GM12875 (cell line): ENCODE results near the gene PXMP2.

Experiments
- H3K4me3 ChIP-seq: one replicate; pipeline ENCODE4 v1.5.1; 2011; ENCODE audit warnings: low read depth, low read length, control low read depth
- CTCF ChIP-seq: IDR thresholded peaks from 2 replicates; pipeline ENCODE4 v1.5.1; 2011; ENCODE audit warnings: low read depth, mild to moderate bottlenecking, control low read depth, inconsistent platforms, low read length, moderate library complexity, borderline replicate concordance; ENCODE audit not compliant: insufficient read depth

PXMP2 gene

GRCh38 chr12:132669166-132669879 lies 18.1 kb upstream of the PXMP2 start:
- no peak overlapping the region for H3K4me3 ChIP-seq
- no peak for TF ChIP-seq CTCF

- no peak overlapping the region for H3K4me3 ChIP-seq
- TF ChIP-seq CTCF = no peak
Observed at GRCh38 chr12:132672116-132672515, 15.3 kb upstream of the PXMP2 start.

- no peak for TF ChIP-seq CTCF
- no peak overlapping the region for H3K4me3 ChIP-seq
Observed at GRCh38 chr12:132672678-132673077, 14.7 kb upstream of the PXMP2 start.

- TF ChIP-seq CTCF = no peak
- no peak overlapping the region for H3K4me3 ChIP-seq
Observed at GRCh38 chr12:132673288-132674179, 13.9 kb upstream of the PXMP2 start.

GRCh38 chr12:132674561-132674960 lies 12.8 kb upstream of the PXMP2 start:
- TF ChIP-seq CTCF = no peak

GRCh38 chr12:132675757-132676432 lies 11.5 kb upstream of the PXMP2 start:
- no peak overlapping the region for H3K4me3 ChIP-seq
- TF ChIP-seq CTCF = no peak

More at GRCh38 chr12:132674561-132674960, 12.8 kb upstream of the PXMP2 start:
- H3K4me3 ChIP-seq = no peak overlapping the region
